NCI-H774 (cell line): ENCODE measurements around the gene TMEM119.

Source experiments
- DNase-seq: peaks from one replicate; lab custom pipeline; 2025; lab: John Stamatoyannopoulos, UW

Gene TMEM119

GRCh38 chr12:108616359-108616758, 18.5 kb upstream of the TMEM119 start:
- no peak for DNase-seq

DNA sequence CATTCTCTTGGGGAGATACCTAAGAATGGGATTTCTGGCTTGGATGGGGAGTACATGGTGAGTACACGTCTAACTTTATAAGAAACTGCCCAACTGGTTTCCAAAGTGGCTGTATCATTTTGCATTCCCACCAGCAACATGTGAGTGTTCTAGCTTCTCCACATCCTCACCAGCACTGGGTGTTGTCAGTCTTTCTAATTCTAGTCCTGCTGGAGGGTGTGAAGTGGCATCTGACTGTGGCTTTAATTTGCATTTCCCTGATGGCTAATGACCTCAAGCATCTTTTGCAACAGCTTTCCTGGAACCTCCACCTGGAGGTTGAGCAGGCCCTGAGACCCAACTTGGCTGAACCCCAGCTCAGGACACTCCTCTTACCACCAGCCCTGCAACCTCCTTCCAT, 18.0 kb upstream of the TMEM119 start:
- DNase-seq, result no peak

DNA sequence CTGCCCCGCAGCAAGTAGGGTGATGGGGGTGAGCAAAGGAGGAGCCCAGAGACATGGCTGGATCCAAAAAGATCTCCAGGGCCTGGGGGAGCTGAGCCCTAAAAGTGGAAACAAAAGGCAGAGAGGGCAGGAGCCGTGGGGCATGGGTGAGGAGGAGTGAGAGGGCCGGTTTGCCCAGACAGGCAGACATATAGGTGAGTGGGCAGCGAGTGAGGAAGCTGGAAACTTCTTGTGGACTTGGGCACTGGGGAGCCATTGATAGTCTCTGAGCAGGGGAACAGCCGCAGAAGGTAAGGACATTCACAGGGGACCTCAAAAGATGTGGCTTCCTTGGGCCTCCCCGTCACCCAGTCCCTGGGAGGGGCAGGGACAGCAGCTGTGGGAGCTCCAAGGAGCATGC, 16.8 kb upstream of the TMEM119 start:
- DNase-seq, result no peak

GRCh38 chr12:108614041-108614440, 16.2 kb upstream of the TMEM119 start:
- no peak for DNase-seq

- DNase-seq, result no peak
Observed at GRCh38 chr12:108613548-108613947, 15.7 kb upstream of the TMEM119 start.

- DNase-seq, result no peak
Observed at GRCh38 chr12:108612788-108613282, 15.0 kb upstream of the TMEM119 start.

DNA sequence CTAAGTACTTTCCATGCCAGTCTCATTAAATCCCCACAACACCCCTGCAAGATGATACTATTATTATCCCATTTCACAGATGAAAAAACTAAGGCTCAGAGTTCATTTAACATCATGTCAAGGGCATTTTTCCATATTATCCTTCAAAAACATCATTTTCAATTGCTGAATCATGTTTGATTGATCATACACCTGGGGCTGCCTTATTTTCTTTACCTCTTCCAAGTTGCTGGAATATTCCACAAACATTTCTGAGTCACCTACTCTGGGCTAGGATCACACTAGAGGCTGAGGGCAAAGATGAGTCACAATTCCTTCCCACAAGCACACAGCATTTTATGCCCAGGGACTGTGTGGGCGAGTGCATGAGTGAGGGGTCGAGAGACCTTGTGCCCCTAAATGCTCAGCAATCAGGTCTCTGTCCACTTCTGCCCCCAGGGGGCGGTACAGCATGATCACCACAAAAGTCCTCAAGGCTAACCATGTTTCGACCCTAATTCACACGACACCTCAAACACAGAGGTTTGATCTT, 14.1 kb upstream of the TMEM119 start:
- no peak for DNase-seq

GRCh38 chr12:108610856-108611605, 13.1 kb upstream of the TMEM119 start:
- no peak for DNase-seq

DNA sequence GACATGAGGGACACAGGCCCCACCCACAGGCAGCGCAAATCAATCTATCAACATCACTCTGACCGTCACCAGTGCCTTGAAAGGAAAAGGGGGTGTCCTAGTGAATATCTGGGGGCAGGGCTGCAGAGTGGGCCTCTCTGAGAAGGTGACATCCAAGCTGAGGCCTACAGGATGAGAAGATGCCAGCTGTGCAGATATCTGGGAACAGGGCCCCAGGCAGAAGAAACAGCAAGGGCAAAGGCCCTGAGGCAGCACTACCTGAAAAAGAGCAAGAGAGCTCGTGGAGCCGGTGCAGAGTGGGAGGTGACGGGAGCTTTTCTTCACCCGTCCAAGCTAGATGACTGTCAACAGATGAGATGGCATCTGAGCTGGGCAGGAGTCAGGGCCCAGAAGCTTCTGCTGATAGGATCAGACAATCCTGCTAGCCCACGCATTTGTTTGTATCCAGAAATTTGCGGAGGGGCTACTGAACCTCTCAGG, 12.5 kb upstream of the TMEM119 start:
- DNase-seq, result no peak

GRCh38 chr12:108609537-108610335, 11.9 kb upstream of the TMEM119 start:
- no peak for DNase-seq

DNA sequence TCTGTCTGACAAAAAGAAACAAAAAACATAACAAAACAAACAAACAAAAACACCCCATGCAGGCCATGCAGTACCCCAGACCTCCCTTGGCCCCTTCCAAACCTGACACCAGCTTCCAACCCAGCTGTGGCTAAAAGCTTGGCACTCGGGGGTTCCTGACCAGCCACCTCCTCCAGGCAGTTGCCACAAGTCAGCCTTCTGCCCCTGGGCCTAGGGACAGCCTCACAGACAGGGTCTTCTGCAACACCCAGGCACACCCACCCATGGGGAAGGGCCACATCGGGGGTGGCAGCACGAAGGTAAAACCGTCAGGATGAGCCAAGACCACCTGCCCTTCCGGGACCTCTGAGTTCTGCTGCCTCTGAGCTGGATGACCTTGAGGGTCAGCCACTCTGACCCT, 10.7 kb upstream of the TMEM119 start:
- no peak for DNase-seq

- no peak for DNase-seq
Observed at GRCh38 chr12:108607981-108608600, 10.2 kb upstream of the TMEM119 start.

DNA sequence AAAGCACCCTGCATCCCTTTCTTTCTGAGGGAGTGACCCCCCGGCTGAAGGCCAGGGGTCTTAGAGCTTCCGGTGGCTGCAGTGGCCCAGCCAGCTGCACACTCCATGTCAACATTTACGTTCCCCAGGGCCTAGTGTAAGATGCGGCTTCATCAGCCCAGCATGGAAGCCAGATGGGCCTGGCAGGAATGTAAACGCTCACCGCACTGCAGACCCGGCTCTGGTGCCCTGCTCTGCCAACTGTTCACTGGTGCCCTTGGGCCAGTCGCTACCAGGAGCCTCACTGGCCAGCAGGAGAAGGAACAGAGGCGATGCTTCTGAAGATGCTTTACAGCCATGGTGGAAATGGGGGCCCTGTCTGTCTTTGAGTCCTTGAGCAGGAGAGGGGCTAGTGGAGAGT, 8.6 kb upstream of the TMEM119 start:
- DNase-seq, result no peak

DNA sequence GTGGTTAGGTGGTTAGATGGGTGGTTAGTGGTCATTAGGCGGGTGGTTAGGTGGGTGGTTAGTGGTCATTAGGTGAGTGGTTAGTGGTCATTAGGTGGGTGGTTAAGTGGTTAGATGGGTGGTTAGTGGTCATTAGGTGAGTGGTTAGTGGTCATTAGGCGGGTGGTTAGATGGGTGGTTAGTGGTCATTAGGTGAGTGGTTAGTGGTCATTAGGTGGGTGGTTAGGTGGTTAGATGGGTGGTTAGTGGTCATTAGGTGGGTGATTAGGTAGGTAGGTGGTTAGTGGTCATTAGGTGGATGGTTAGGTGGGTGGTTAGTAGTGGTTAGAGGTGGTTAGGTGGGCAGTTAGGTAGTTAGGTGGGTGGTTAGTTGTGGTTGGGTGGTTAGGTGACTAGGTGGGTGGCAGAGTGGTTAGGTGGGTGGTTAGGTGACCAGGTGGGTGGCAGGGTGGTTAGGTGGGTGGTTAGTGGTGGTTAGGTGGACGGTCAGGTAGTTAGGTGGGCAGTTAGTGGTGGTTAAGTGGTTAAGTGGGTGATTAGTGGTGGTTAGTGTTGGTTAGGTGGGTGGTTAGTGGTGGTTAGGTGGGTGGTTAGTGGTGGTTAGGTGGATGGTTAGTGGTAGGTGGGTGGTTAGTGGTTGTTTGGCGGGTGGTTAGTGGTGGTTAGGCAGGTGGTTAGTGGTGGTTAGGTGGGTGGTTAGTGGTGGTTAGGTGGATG, 8.0 kb upstream of the TMEM119 start:
- DNase-seq, result no peak

GRCh38 chr12:108605000-108605689, 7.3 kb upstream of the TMEM119 start:
- no peak for DNase-seq

DNA sequence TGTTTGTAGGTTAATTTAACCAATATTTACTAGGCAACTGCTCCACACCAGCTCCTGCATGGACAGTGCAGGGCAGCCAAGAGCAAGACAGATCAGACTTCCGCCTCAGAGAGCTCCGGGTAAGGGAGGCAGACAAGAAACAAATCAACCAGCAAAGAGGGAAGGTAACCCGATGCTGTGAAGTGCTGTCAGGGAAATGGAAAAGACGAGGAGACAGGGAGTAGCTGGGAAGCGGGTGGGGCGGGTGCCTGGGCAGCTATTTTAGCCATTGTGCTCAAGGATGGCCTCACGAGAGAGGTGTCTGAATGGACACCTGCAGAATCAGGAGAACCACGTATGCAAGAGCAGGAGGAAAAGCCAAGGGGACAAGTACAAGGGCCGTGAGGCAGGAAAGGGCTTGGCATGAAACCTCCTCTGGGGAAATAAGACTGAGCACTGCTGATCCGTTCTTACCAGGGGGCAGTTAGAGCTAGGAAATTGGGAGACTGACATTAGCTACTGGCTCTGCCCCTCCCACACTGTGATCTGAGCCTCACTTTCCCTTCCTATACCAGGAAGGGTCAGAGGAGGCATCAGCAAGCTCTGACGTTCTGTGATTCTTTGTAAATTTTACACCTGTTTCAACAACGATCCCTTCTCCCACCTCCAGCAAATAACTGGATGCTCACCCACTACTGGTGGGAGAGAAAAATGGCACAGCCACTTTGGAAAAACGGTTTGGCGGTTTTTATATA, 6.5 kb upstream of the TMEM119 start:
- DNase-seq, result no peak

DNA sequence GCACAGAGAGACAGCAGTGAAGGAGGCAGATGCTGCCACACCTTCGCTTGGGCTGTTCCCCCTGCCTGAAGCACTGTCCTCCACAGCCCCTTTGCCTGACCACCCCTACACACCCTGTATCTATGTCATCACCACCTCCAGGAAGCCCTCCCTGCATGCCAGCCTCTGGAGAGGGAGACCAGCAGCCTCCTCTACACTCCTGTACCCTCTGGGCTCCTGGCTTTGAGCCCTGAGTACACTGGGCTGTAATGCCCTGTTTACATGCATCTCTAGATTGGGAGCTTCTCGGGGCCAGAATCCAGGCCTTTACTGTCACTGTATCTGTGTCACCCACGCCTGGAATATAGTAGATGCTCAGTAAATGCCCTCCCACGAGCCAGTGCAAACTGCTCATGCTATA, 5.9 kb upstream of the TMEM119 start:
- no peak for DNase-seq

- no peak for DNase-seq
Observed at GRCh38 chr12:108602976-108603704, 5.3 kb upstream of the TMEM119 start.

GRCh38 chr12:108602209-108602705, 4.4 kb upstream of the TMEM119 start:
- no peak for DNase-seq

- DNase-seq, result no peak
Observed at GRCh38 chr12:108600702-108601007, 2.8 kb upstream of the TMEM119 start.
